Measurements from ENCODE around the gene SMDT1.

The SMDT1 gene

DNA sequence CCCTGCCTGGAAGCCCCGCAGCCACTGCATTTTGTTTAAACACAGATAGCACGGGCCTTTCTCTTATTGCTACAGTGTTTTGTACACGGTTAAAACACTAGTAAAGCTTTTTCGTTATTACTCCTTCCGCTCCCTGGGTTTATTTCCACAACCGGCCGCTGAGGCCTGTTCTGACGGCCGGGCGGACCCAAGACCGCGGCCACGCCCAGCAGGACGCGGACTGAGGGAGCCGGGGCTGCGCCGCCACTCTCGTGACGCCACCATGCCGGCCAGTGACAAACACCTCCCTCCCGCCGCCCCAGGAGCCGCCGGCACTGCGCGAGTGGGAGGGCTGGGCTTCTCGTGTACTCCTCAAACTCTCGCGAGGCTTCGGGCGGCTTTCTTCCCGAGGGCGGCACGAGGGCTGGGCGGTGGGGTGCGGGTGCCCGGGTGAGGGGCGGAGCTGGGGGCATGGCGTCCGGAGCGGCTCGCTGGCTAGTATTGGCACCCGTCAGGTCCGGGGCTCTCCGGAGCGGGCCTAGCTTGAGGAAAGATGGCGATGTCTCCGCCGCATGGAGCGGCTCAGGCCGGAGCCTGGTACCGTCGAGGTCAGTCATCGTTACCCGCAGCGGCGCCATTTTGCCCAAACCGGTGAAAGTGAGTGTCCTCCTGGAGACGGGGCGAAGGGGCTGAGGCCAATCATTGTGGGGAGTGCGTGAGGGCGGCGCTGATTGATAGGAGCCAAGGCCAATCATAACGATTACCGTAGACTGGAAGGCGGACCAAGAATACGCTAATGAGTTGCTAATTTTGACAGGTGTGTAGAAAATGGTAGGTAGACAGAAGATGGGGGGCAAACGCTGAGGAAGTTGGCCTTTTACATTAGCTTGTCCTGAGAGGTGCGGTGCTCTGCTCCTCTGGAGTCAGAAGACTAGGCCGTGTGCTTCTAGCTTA is at the start of gene SMDT1:
SMDT1 (plus strand) TSS at position 382 of the 933 bp plus-strand sequence; CDS start at position 451, 69 bp downstream.
- DNase-seq, result peak; percentile 100

GRCh38 chr22:42033263-42034181 is 46.0 kb upstream of the SMDT1 start:
- no peak for DNase-seq

DNA sequence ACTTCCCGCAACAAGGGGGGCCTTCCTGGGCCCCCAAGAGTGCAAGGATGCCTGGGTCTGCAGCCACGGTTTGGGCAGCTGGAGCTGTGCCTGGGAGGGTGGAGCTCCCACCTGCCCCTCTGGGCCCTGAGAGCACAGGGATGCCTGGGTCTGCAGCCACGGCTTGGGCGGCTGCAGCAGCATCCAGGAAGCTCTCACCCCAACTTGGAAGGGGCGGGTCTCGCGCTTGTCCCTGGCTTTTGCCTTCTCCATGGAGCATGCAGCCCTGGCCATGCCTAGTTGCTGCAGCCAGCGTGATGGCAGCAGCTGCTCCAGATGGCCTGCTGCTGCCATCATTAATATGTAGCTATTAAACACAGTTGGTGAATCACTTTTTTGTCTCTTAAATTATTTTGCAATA is 44.2 kb upstream of the SMDT1 start:
- DNase-seq, result no peak

DNA sequence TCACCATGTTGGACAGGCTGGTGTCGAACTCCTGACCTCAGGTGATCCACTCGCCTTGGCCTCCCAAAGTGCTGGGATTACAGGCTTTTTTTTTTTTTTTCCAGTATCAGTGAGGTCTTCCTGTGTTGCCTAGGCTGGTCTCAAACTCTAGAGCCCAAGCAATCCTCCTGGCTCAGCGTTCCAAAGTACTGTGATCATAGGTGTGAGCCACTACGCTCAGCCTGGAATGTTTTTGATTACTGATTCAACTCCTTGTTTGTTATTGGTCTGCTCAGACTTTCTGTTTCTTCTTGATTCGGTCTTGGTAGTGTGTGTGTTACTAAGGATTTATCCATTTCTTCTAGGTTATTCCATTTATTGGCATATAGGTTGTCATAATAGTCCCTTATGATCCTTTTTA is 40.2 kb upstream of the SMDT1 start:
- DNase-seq, result no peak

DNA sequence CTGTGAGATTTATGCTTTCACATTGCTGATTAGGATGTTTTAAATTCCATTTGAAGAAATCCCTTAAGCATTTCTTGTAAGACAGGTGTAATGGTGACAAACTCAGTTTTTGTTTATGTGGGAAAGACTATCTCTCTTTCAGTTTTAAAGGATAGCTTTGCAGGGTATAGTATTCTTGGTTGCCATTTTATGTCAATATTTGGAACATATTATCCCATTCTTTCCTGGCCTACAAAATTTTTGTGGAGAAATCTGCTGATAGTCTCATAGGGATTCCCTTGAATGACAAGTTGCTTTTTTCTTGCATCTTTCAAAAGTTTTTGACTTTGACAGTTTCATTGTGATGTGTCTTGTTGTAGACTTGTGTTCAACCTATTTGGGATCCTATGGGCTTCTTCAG is 37.7 kb upstream of the SMDT1 start:
- no peak for DNase-seq

GRCh38 chr22:42050641-42051180 is 28.8 kb upstream of the SMDT1 start:
- no peak for DNase-seq

GRCh38 chr22:42052765-42053164 is 26.7 kb upstream of the SMDT1 start:
- DNase-seq, result peak in 1 of 3 donors; percentile 2

DNA sequence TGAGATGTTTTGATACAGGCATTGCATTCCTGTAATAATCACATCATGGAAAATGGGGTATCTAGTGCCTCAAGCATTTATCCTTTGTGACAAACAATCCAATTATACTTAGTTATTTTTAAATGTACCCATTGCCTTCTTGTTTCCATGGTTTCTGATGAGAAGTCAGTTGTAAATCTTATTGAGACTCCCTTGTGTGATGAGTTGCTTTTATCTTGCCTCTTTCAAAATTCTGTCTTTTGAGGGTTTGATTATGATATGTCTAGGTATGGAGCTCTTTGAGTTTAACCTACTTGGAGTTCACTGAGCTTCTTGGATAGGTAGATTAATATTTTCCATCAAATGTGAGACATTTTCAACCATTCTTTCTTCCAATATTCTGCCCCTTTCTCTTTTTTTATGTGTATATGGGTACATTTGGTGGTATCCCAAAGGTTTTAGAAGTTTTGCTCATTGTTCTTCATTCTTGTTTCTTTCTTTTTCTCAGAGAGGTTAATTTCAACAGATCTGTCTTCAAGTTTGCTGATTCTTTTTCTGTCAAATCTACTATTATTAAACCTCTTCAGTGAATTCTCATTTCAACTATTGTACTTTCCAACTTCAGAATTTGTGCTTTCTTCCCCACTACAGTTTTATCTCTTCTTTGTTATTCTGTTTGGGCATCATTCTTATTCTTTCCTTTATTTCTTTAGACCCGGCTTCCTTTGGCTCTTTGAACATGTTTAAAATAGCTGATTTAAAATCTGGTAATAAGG is 22.6 kb upstream of the SMDT1 start:
- DNase-seq, result no peak

DNA sequence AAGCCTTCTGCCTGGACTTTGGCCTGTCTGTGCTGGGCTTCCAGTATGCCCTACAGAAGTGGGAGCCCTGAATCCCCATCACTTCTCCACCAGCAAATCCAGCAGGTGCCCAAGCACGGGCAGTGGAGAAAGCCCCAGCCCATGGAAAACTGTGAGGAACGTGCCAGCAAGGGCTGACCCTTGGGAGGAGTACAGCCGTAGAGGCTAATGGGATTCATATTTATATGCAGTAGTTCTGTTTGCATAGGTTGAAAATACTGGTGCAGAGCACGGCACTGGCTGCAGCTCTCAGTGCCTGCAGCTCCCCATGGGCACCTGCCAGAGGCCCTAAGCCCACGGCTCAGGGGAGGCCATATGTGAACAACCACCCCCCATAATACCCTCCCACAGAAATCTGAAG is 19.0 kb upstream of the SMDT1 start:
- DNase-seq, result no peak

DNA sequence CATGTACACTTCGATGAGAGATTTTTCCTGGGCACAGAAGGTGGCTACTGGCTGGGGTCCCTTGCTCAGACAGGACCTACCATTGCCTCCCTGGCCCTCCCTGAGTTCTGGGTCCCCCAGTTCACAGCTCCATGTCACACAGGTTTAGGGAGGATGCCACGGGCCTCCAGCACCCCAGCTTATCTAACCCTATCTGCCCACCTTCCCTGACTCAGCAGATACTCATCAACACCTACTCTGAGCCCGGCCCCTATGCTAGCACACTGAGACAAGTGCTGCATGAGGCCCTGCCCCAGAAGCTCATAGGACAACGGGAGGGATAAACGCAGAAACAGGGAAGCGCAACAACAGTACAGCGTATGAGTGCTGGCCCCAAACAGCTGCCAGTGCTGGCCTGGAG is 18.5 kb upstream of the SMDT1 start:
- no peak for DNase-seq

DNA sequence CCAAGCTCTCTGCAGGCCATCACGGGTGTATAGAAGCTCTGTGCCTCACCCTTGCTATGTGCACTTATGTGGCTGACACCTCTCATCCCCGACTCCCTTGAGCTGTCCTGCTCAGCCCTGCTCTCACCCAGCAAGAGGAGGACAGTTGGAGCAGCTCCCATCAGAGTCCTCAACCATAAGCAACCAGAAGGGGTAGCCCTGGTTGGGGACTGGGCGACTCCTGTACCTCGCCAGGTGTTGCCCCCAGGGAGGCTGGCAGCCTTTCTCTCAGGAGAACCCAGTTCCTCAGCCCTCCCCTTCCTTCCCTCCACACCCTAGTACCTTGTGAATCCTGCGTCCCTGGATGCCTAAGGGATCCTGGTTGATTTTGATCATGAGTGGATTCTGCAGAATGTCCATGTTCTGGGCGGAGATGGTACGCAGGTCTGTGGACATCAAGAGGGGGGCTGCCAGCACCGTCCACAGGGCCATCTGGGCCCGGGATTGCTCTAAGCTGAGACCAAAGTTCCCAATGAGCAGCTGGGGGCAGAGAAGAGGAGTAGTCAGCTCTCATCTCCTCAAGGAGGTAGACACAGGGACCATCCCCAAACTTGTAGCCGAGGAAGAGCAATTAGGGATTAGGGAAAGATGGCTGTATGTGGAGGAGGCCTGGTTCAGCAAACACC is 16.9 kb upstream of the SMDT1 start:
- DNase-seq, result no peak

DNA sequence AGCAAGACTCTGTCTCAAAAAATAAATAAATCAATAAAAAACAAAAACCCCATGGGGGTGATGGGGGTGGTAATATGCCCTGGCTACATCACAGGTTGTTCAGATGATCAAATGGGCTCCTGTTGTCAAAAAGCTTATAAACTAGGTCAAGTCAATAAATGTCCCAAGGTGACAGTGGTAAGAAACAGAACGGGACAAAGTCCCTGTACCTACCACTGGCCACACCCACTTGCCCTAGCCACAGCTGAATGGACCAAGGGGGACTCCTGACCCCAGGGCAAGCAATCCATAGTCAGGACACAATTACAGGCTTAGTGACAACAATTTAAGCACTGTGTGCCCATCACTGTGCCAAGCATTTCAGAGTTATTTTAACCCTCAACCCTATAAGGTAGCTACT is 14.9 kb upstream of the SMDT1 start:
- DNase-seq, result no peak

- no peak for DNase-seq
These were observed 13.9 kb upstream of the SMDT1 start for GRCh38 chr22:42065438-42066125.

DNA sequence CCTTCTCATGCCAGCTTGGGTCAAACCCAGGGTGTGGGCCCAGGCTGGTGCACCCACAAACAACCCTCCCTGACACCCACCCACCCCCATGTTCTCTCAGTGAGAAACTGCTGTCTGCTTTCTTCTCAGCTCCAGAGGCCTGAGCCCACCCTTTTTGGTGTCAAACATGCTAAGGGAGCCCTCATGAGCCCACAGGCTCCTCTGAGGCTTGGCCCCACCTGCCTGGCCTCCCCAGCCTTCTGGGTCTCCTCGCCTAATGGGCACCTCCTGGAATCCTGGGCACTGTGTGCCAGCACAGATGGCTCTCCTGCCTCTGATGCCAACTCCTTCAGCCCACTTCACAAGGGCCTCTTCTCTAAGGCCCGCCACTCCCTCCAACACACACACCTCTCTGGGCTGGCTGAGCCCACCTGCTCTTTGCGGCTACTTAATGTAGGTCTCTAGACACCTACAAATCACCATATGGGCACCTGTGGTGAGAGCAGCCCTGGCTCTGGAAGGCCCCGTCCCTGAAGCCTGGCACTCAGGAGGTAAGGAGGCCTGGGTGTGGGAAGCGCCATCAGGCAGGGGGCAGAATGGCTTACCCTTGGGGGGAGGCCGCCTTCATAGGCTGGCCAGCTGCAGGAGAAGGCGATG is 13.3 kb upstream of the SMDT1 start:
- no peak for DNase-seq

GRCh38 chr22:42066937-42067336 is 12.6 kb upstream of the SMDT1 start:
- no peak for DNase-seq

GRCh38 chr22:42067671-42068251 is 11.7 kb upstream of the SMDT1 start:
- no peak for DNase-seq

DNA sequence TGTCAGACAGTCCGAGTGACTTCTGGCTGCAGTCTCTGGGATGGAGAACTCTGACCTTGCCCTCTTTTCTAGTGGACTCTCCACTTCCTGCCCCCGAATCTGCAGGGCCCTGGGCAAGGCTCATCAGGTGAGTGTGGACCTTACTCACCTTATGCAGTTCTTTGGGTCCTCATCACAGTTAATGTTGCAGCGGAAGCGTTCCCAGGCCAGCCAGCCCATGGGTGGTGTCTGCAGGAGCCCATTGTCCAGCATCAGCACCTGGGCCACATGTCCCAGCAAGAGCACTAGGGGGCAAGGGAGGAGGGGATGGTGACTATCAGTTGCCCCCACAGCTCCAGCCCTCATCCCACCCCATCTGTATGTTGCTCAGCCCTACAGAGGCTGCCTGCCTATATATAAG is 11.2 kb upstream of the SMDT1 start:
- DNase-seq, result no peak

DNA sequence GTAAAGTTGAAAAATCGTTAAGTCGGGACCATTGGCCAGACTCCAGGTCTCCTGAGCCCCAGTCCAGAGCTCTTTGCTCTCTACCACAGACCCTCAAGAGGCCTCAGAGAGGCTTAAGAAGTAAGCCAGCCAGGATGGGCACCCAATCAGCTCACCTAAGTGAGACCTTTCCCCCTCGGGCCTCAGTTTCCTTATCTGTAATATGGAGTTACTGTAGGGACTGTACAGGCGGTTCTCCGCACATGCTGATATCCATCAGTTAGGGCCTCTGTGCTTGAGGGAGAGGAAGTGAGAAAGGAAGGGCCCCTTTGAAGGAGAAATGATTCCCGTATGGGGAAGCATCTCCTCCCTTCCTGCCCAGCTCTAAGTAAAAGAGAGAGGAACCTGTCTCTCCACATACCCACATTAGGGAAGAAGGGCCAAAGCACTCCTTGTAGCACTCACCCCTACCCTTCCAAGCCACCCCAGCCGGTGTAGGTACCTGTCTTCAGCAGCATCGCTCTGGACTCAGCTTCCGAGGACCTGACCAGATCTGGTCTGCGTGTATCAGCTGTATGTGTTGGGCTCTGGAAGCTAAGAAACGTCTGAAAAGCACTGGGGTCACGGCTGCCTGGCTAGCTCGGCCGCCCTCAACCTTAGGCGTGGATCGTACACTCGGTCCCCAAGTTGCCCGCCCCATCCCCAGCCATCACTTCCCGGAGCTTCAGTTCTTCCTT is 9.5 kb upstream of the SMDT1 start:
- DNase-seq, result peak; percentile 55 to 57 (median 57)

- DNase-seq, result peak; percentile 96 to 97 (median 97)
These were observed 8.7 kb upstream of the SMDT1 start, which contains the start of gene NAGA for GRCh38 chr22:42070517-42071422. Gene NAGA (minus strand): TSS chr22:42070812. CDS start chr22:42070297, 515 bp downstream.
